KMS-11 (cell line): ENCODE measurements around the gene CACNB4.
"Not testable (repeated sequence)": the region's sequence is repeated elsewhere in the genome, so short reads cannot be mapped to it uniquely, and the experiment has no call there.

Experiments used
- H2AFZ ChIP-seq: fragments of 200-600 bp; sonication (generic); 2 replicates; pipeline ENCODE4 v1.6.1; 2016; ENCODE audit warnings: antibody characterized with exemption, mixed run types, low read depth
- H3K27ac ChIP-seq: fragments of 200-600 bp; sonication (generic); 2 replicates; pipeline ENCODE4 v1.6.1; 2016; ENCODE audit warnings: mild to moderate bottlenecking, mixed run types
- H3K27me3 ChIP-seq: fragments of 200-600 bp; sonication (generic); 2 replicates; pipeline ENCODE4 v1.6.1; 2017; ENCODE audit warnings: mild to moderate bottlenecking, low read depth, mixed run types, moderate library complexity; ENCODE audit not compliant: insufficient read depth
- H3K36me3 ChIP-seq: fragments of 200-600 bp; sonication (generic); 2 replicates; pipeline ENCODE4 v1.6.1; 2017; ENCODE audit warnings: mild to moderate bottlenecking, mixed run types; ENCODE audit not compliant: insufficient read depth
- H3K4me1 ChIP-seq: fragments of 200-600 bp; sonication (generic); 2 replicates; pipeline ENCODE4 v1.6.1; 2016; ENCODE audit warnings: mild to moderate bottlenecking, low read depth, mixed run types; ENCODE audit not compliant: poor library complexity, severe bottlenecking
- H3K4me2 ChIP-seq: fragments of 200-600 bp; sonication (generic); 2 replicates; pipeline ENCODE4 v1.7.0; 2016; ENCODE audit warnings: mild to moderate bottlenecking, mixed run types
- H3K4me3 ChIP-seq: fragments of 200-600 bp; sonication (generic); IDR thresholded peaks from 2 replicates; pipeline ENCODE4 v1.6.1; 2017; ENCODE audit warnings: low read depth, low read length, mixed read lengths; ENCODE audit not compliant: insufficient read depth
- H3K79me2 ChIP-seq: fragments of 200-600 bp; sonication (generic); 2 replicates; pipeline ENCODE4 v1.6.1; 2016; ENCODE audit warnings: low read depth, mixed run types; ENCODE audit not compliant: insufficient read depth
- H3K9ac ChIP-seq: fragments of 200-600 bp; sonication (generic); 2 replicates; pipeline ENCODE4 v1.6.1; 2016; ENCODE audit warnings: mild to moderate bottlenecking, mixed run types
- H4K20me1 ChIP-seq: fragments of 200-600 bp; sonication (generic); 2 replicates; pipeline ENCODE4 v1.6.1; 2016; ENCODE audit warnings: mild to moderate bottlenecking, mixed run types; ENCODE audit not compliant: insufficient read depth
- TF ChIP-seq, protein P1 (sequence below): fragments of 200-600 bp; sonication (generic); conservative IDR thresholded peaks from 2 replicates; pipeline ENCODE4 v1.6.1; 2017; ENCODE audit warnings: low read depth, mild to moderate bottlenecking, antibody characterized with exemption, low read length, moderate library complexity, mixed read lengths

Gene CACNB4

DNA sequence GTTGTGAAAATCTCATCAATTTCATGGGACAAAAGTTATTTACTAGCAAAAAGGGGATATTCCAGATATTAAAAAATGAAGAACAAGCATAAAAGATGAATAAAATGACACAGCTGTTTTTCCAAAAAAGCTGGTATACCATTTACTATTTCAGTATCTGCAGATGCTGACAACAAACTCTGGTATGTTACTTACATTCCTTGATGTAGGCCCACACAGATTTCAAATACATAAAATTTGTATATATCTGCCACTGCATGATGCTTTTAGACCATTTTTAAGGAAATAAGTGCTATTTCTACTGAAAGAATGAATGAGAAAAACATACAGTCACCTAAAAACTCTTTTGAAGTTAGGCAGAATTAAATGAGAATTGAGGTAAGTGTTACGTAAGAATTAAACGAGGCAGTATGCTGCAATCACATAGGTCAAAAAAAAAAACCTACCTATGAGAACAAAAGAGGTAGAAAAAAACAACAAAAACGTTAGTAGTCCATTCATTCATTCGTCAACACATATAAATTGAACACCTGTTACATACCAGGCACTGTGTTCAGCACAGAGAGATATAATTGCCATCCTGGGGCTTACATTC lies 303.1 kb downstream of the CACNB4 start:
- Histone ChIP-seq H3K4me3 (no peak overlapping the region), H2AFZ (no peak overlapping the region)
- TF ChIP-seq, protein P1, sequence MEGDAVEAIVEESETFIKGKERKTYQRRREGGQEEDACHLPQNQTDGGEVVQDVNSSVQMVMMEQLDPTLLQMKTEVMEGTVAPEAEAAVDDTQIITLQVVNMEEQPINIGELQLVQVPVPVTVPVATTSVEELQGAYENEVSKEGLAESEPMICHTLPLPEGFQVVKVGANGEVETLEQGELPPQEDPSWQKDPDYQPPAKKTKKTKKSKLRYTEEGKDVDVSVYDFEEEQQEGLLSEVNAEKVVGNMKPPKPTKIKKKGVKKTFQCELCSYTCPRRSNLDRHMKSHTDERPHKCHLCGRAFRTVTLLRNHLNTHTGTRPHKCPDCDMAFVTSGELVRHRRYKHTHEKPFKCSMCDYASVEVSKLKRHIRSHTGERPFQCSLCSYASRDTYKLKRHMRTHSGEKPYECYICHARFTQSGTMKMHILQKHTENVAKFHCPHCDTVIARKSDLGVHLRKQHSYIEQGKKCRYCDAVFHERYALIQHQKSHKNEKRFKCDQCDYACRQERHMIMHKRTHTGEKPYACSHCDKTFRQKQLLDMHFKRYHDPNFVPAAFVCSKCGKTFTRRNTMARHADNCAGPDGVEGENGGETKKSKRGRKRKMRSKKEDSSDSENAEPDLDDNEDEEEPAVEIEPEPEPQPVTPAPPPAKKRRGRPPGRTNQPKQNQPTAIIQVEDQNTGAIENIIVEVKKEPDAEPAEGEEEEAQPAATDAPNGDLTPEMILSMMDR, result no peak

GRCh38 chr2:151794422-151794821 lies 304.4 kb downstream of the CACNB4 start:
- H3K27me3 ChIP-seq, H3K9ac ChIP-seq, H4K20me1 ChIP-seq, H3K36me3 ChIP-seq, H3K27ac ChIP-seq, H3K4me3 ChIP-seq, H2AFZ ChIP-seq, H3K4me2 ChIP-seq, H3K4me1 ChIP-seq, H3K79me2 ChIP-seq: not testable (repeated sequence)

More for the DNA sequence above, 303.1 kb downstream of the CACNB4 start:
- no peak overlapping the region for H3K4me2 ChIP-seq
- H3K9ac ChIP-seq, result no peak overlapping the region
- no peaks in the 10 kb centered on the region for H3K79me2 ChIP-seq
- H4K20me1 ChIP-seq, result no peaks in the 10 kb centered on the region
- no peak overlapping the region for H3K27ac ChIP-seq
- H3K4me1 ChIP-seq, result no peaks in the 10 kb centered on the region
- H3K27me3 ChIP-seq, result no peaks in the 10 kb centered on the region
- peaks cover 7% of the 10 kb centered on the region; the same call in 1 of the 2 replicates for H3K36me3 ChIP-seq

- H3K4me2 ChIP-seq, result no peak overlapping the region
- no peaks in the 10 kb centered on the region for H4K20me1 ChIP-seq
- no peak overlapping the region for H3K9ac ChIP-seq
- no peaks in the 10 kb centered on the region for H3K79me2 ChIP-seq
- no peaks in the 10 kb centered on the region for H3K27me3 ChIP-seq
- TF ChIP-seq, protein P1, result no peak
- H3K27ac ChIP-seq, result no peak overlapping the region
- H3K36me3 ChIP-seq, result peaks cover 7% of the 10 kb centered on the region; the same call in 1 of the 2 replicates
- H3K4me1 ChIP-seq, result no peaks in the 10 kb centered on the region
- no peak overlapping the region for H2AFZ ChIP-seq
- H3K4me3 ChIP-seq, result no peak overlapping the region
These were observed 305.7 kb downstream of the CACNB4 start for GRCh38 chr2:151793123-151793522.

DNA sequence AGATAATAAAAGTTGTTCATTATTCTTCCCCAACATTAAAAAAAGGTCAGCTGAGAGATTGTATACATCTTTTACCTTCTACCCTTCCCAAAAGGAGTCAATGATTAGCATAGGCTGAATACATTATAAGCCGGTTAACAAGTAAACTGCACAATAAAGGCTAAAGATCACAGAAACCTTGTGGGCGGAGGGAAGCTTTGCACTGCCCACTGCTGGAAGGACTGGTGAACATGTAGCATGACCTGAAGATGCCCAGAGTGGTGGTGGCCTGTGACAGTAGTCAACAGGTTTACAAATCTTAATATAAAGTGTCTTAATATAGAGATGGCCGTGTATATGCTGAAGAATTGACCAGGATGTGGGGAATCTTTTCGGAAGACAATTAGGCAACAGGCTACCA lies 306.3 kb downstream of the CACNB4 start:
- Histone ChIP-seq H3K4me2 (no peak overlapping the region), H3K4me1 (peaks cover 2% of the 10 kb centered on the region), H4K20me1 (no peaks in the 10 kb centered on the region), H2AFZ (no peak overlapping the region), H3K79me2 (no peaks in the 10 kb centered on the region), H3K4me3 (no peak overlapping the region), H3K27ac (no peak overlapping the region), H3K9ac (no peak overlapping the region), H3K27me3 (no peaks in the 10 kb centered on the region), H3K36me3 (peaks cover 7% of the 10 kb centered on the region; the same call in 1 of the 2 replicates)
- TF ChIP-seq, protein P1, result no peak

GRCh38 chr2:151791545-151791944 lies 307.3 kb downstream of the CACNB4 start:
- Histone ChIP-seq H3K4me1 (peaks cover 9% of the 10 kb centered on the region), H3K27ac (no peak overlapping the region), H4K20me1 (no peaks in the 10 kb centered on the region), H3K36me3 (peaks cover 7% of the 10 kb centered on the region; the same call in 1 of the 2 replicates), H3K27me3 (no peaks in the 10 kb centered on the region), H3K4me3 (no peak overlapping the region), H2AFZ (no peak overlapping the region), H3K4me2 (no peak overlapping the region), H3K79me2 (no peaks in the 10 kb centered on the region), H3K9ac (no peak overlapping the region)
- TF ChIP-seq, protein P1, result no peak
